Thyroid gland (tissue), 4 donors: ENCODE data around the gene CTNNA2. TPM values are rescaled to one million over a fixed set of nuclear protein-coding genes. Genes with fewer than 3 reads are reported as not detected.

Experiments
- DNase-seq, 2 donors: peaks; one replicate each; pipeline ENCODE4 v3.0.0-alpha.2; 2019
- H3K27ac ChIP-seq, 3 donors: fragments of 200-600 bp; sonication (generic); 1 replicate in 2 of 3; 2 replicates in 1 of 3; pipeline ENCODE4 v1.5.1; 2016 to 2019; ENCODE audit warnings: mild to moderate bottlenecking in 1 of 3, moderate library complexity in 1 of 3
- H3K27me3 ChIP-seq: fragments of 200-600 bp; sonication (generic); one replicate; pipeline ENCODE4 v1.5.1; 2019
- H3K36me3 ChIP-seq, 2 donors: fragments of 200-600 bp; sonication (generic); one replicate each; pipeline ENCODE4 v1.5.1; 2016 to 2019
- H3K4me1 ChIP-seq, 2 donors: fragments of 200-600 bp; sonication (generic); one replicate each; pipeline ENCODE4 v1.5.1; 2017 to 2019
- H3K4me3 ChIP-seq, 3 donors: fragments of 200-600 bp; sonication (generic); replicated peaks in 1 of 3; 1 replicate in 2 of 3; 2 replicates in 1 of 3; pipeline ENCODE4 v1.5.1; 2016; ENCODE audit warnings: mild to moderate bottlenecking in 1 of 3
- H3K9me3 ChIP-seq: fragments of 200-600 bp; sonication (generic); one replicate; pipeline ENCODE4 v1.5.1; 2017
- POLR2A ChIP-seq, 2 donors: fragments of 450-650 bp; IDR thresholded peaks; one replicate each; pipeline ENCODE4 v1.6.1; 2017; ENCODE audit warnings: antibody characterized with exemption in 2 of 2, mild to moderate bottlenecking in 2 of 2, moderate library complexity in 1 of 2
- WGBS, 2 donors: methylation state at CpG; one replicate each; pipeline ENCODE4 v1.1.5; 2017; 5-methylcytosine and 5-hydroxymethylcytosine counted together
- intact Hi-C: fragments of 100-400 bp; cut with DNase I; formaldehyde crosslinking; loops from one replicate; pipeline ENCODE4 v1.15.1; 2023
- total RNA-seq, 4 donors: library from RNA; depleted of rRNA; stranded (reverse); fragments of >200 nt; gene quantifications; one replicate each; pipeline ENCODE4 v1.2.3, GENCODE V29; 2016
- TF ChIP-seq, protein P1 (sequence below), 6 experiments: fragments of 200-600 bp in 3 of 6; fragments of 450-650 bp in 3 of 6; sonication (generic) in 3 of 6; IDR thresholded peaks; one replicate each; pipeline ENCODE4 v1.5.1; 2016 to 2019; ENCODE audit warnings: antibody characterized with exemption in 6 of 6, mild to moderate bottlenecking in 2 of 6, inconsistent platforms in 1 of 6, moderate library complexity in 1 of 6

The CTNNA2 gene
- total RNA-seq, 4 donors from 2014 or later, result 0.13 to 0.44 (median 0.22) TPM; not detected in 1

DNA sequence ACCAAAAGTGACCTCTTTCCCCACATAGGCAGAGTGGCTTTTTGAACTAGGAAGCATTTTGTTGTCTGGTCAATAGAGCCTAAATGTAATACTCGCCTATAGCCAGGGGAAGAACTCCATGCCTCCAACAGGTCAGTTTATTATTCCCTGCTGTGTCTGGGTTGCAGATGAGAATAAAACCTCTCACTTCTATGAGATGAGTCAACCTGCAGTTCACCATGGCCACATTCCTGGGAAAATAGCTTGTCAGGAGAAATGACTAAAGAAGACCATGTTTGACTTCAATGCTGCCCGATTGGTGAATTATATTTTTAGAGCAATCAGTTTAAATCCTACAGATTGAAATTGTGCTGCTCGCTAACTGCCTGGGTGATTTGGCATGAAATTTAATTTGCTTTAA lies 838.4 kb downstream of the CTNNA2 start:
- 86 to 93% methylated on average over 3 of the region's 3 CpGs for WGBS, 2 donors
- H3K9me3 ChIP-seq, result no peaks in the 10 kb centered on the region
- no peaks in the 10 kb centered on the region for H3K36me3 ChIP-seq
- H3K27ac ChIP-seq, result no peak overlapping the region
- H3K27me3 ChIP-seq, result no peaks in the 10 kb centered on the region
- intact Hi-C loops, result no loop called here
- TF ChIP-seq POLR2A (IDR thresholded peaks at IDR 0.05), result no peak
- TF ChIP-seq, protein P1, sequence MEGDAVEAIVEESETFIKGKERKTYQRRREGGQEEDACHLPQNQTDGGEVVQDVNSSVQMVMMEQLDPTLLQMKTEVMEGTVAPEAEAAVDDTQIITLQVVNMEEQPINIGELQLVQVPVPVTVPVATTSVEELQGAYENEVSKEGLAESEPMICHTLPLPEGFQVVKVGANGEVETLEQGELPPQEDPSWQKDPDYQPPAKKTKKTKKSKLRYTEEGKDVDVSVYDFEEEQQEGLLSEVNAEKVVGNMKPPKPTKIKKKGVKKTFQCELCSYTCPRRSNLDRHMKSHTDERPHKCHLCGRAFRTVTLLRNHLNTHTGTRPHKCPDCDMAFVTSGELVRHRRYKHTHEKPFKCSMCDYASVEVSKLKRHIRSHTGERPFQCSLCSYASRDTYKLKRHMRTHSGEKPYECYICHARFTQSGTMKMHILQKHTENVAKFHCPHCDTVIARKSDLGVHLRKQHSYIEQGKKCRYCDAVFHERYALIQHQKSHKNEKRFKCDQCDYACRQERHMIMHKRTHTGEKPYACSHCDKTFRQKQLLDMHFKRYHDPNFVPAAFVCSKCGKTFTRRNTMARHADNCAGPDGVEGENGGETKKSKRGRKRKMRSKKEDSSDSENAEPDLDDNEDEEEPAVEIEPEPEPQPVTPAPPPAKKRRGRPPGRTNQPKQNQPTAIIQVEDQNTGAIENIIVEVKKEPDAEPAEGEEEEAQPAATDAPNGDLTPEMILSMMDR (IDR thresholded peaks at IDR 0.05), result no peak
- no peak overlapping the region for H3K4me3 ChIP-seq
- no peak for DNase-seq
- no peaks in the 10 kb centered on the region for H3K4me1 ChIP-seq

DNA sequence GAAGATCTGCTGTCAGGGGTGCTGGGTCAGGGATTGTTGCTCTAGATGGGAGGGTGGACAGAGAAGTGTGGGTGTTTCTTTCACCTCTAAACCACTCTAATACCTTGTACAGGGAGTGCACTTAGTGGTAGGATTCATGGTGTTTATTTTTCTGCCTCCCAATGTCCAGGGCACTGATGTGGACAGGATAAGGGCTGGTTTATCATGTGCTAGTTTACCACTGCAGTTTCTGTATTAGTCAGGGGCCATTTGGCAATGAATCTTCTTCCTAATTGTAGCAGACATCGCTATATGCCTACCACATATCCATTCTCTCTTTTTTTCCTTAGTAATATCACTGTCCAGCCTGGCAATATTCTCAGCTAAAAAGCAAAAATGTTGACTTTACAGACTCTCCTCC lies 842.0 kb downstream of the CTNNA2 start:
- Histone ChIP-seq H3K27ac (no peak overlapping the region), H3K4me3 (no peak overlapping the region), H3K9me3 (no peaks in the 10 kb centered on the region), H3K4me1 (no peaks in the 10 kb centered on the region), H3K36me3 (no peaks in the 10 kb centered on the region), H3K27me3 (no peaks in the 10 kb centered on the region)
- TF ChIP-seq, protein P1 (IDR thresholded peaks at IDR 0.05), result no peak
- no peak for TF ChIP-seq POLR2A (IDR thresholded peaks at IDR 0.05)
- 92 to 100% methylated on average over 1 of the region's 1 CpG for WGBS, 2 donors
- DNase-seq, result no peak
- intact Hi-C loops, result no loop called here

DNA sequence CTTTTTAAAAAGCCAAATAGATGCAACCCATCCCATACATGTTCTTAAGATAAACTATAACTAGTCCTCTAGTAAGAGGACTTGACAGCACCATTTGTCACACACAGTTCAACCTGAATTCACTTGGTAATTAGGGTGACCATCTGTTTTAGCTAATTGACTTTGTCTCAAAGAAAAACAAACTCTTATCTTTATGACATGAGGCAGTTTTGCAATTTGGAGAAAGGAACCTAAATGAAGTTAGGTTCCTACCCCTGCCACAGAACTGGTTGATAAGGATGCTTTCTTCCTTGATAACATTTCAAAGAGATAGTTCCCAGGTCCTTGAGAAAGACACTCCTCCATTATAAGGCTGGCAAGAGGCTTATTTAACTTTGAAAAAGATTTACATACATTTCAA lies 849.1 kb downstream of the CTNNA2 start:
- no peak for TF ChIP-seq POLR2A (IDR thresholded peaks at IDR 0.05)
- TF ChIP-seq, protein P1 (IDR thresholded peaks at IDR 0.05), result no peak
- no peaks in the 10 kb centered on the region for H3K9me3 ChIP-seq
- no peak overlapping the region for H3K4me3 ChIP-seq
- no peaks in the 10 kb centered on the region for H3K27me3 ChIP-seq
- intact Hi-C loops, result no loop called here
- no peaks in the 10 kb centered on the region for H3K36me3 ChIP-seq
- H3K4me1 ChIP-seq, result no peaks in the 10 kb centered on the region
- no peak for DNase-seq
- H3K27ac ChIP-seq, result no peak overlapping the region

DNA sequence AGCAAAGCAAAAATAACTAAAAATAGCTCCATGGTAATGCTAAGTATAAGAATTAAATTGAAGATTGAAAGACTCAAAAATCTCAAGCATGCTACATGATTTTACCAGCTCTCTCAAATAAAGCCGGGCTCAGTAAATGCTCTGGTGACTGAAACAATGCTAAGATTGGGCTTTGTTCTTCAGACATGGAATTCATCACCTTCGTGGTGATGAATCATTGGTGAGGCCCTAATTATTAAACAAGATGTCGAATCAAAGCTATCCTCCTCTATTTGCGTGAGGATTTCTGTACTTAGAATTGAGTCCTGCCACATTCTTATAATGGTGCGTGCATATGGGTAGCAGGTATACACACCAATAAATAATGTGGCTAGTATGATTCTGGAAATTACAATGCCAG lies 850.5 kb downstream of the CTNNA2 start:
- Histone ChIP-seq H3K4me3 (no peak overlapping the region), H3K36me3 (no peaks in the 10 kb centered on the region), H3K4me1 (no peaks in the 10 kb centered on the region), H3K27me3 (no peaks in the 10 kb centered on the region), H3K9me3 (no peaks in the 10 kb centered on the region), H3K27ac (no peak overlapping the region)
- DNase-seq, result no peak
- TF ChIP-seq, protein P1 (IDR thresholded peaks at IDR 0.05), result no peak
- TF ChIP-seq POLR2A (IDR thresholded peaks at IDR 0.05), result no peak
- intact Hi-C loops, result no loop called here
- 76 to 77% methylated on average over 5 of the region's 5 CpGs for WGBS, 2 donors

DNA sequence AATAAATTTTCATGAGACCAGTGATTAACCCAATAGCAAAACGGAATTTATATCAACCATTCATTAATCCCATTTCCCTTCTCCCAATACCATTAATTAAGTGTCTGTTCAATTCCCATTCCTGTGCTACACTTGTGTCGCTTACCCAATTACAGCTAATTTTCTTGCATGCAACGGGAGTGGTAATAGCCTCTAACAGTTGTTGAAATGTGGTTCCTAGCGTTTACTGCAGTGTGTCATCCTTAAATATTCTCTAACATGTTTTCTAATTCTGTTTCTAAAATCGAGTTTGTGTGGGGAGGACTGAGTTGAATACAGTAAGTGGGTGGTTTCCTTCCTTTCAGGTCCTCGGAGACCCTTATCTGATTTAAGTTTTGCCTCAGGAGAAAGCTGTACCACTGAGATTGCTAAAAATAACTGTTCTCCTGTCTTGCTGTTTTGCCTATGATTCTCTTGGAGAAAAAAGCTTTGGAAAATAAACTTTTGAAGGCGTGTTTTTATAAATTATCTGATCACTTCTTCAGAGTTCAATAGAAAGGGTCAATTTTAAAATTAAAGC lies 851.0 kb downstream of the CTNNA2 start:
- no peak for TF ChIP-seq POLR2A (IDR thresholded peaks at IDR 0.05)
- TF ChIP-seq, protein P1 (IDR thresholded peaks at IDR 0.05), result no peak
- WGBS, 2 donors, result 34 to 44% methylated on average over 7 of the region's 7 CpGs
- no peak for DNase-seq
- no peak overlapping the region for H3K4me3 ChIP-seq
- no peaks in the 10 kb centered on the region for H3K36me3 ChIP-seq
- intact Hi-C loops, result no loop called here
- H3K9me3 ChIP-seq, result no peaks in the 10 kb centered on the region
- no peaks in the 10 kb centered on the region for H3K27me3 ChIP-seq
- H3K27ac ChIP-seq, result no peak overlapping the region
- H3K4me1 ChIP-seq, result no peaks in the 10 kb centered on the region
